AML-193 (cell line): ENCODE results near the gene OR10D3.
"Not testable (repeated sequence)": the region's sequence is repeated elsewhere in the genome, so short reads cannot be mapped to it uniquely, and the experiment has no call there.

ENCODE experiments used
- DNase-seq, 2 experiments: peaks; one replicate each; lab custom pipeline; 2025; lab: John Stamatoyannopoulos, UW

Gene OR10D3, protein sequence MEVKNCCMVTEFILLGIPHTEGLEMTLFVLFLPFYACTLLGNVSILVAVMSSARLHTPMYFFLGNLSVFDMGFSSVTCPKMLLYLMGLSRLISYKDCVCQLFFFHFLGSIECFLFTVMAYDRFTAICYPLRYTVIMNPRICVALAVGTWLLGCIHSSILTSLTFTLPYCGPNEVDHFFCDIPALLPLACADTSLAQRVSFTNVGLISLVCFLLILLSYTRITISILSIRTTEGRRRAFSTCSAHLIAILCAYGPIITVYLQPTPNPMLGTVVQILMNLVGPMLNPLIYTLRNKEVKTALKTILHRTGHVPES

DNA sequence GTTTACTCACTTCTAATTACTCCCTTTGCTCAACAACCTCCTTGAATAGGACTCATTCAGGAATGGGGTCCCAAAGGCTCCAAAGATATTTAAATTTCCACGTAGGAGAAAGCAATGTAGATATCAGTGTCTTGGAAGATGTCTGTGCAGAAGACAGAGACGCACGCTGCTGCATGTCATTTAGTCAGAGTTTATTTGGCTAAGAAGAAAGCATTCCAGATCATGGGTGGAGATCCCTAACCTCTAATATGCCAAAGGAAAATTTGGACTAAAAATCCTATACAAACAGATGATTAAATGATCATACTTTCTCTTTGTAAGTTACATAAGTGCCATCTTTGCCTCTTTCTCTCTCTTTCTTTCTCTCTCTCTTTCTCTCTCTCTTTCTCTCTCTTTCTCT, at the start of gene OR10D3:
TSS of gene OR10D3 (plus strand) at position 278 of the 400 bp plus-strand sequence. CDS start 1,925 bp downstream, outside the sequence.
- no peak for DNase-seq

DNA sequence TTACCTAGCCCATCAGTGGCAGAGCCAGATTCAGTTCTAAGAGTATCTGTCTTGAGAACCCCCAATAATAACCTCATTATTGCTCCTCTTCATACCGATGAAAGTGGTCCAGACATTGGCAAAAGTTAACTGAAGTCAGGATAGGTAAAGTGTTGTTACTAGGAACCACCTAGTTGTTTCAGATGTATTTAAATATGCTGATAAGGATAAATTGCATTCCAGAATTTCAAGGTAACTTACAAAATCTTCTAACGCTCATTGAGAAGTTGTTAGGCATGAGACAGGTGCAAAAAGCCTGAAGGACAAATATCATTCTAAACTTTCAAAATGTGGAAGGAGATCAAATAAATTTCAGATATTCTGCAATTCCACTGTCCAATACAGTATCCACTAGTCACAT, 40.1 kb upstream of the OR10D3 start:
- no peak for DNase-seq

DNA sequence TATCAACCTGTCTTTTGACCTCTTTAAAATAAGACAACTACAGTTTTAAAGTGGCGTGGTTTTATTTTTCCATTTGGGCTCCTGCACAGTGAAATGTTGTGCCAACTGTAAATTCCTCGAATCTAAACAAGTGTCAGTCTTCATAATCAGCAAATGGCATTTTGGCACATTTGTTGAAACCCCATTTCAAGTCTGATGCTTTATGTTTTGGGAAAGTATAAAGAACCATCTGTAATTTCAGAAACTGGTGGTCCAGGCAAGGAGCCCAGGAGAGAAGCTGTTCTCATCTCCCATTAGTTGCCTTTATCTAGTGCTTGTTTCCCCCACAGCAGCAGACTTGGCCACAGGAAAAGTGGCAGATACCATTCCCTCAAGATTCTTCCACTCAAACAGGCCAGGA, 35.2 kb upstream of the OR10D3 start:
- no peak for DNase-seq

DNA sequence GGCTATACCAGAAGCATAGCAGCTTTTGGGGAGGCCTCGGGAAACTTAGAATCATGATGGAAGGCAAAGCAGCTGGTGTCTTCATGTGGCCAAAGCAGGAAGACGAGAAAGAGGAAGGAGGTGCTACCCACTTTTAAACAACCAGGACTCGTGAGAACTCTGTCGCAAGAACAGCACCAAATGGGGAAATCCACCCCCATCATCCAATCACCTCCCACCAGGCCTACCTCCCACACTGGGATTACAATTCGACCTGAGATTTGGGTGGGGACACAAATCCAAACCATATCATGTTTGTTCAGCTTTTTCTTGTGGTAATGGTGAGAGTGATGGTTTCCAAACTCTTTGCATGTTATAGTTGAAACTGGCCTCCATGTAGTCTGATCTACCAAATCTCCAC, 32.5 kb upstream of the OR10D3 start:
- DNase-seq = peak in 1 of 2 experiments; percentile 1

DNA sequence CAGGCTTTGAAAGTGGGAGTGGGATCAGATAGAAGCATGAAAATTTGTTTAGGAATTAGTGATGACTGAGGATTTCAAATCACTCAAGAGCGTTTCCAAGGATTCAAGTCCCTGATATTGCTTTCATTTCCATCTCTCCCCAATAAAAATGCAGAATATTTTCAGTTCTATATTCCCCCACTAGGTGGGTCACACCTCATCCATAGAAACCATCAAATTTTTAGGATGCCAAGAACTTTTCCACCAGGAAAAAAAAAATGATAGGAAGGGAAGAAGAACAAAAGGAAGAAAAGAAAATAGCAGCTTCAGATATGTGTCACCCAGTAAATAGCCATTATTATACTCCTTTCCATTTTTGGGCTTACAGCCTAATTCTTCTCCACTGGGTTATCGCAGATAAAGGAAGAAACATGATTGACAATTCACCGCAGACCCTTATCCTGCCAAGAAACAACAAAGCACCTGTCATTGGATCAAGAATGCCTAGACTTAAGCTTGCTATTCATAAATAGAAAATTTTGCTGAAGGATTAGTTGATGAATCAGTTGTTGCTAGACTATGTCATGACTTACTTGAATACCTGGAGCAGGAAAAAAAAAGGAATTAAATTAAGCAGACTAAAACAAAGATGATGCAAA, 30.3 kb upstream of the OR10D3 start:
- no peak for DNase-seq

DNA sequence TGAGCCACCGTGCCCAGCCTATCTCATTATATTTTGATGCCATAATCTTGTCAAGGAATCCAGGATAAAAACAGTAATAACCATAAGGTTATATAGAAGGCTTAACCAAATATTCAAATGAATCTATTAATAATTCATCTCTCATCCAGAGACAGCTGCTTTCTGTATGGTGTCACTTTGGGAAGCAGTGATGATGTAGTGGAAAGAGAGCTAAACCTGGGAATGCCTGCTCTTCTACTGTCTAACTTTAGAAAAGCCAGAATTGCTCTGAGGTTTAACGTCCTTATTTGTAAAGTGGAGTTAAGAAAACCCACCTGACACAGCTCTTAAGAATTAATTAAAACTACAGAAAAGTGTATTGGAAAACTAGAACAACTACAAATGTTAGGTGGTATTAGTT, 29.3 kb upstream of the OR10D3 start:
- DNase-seq = no peak

DNA sequence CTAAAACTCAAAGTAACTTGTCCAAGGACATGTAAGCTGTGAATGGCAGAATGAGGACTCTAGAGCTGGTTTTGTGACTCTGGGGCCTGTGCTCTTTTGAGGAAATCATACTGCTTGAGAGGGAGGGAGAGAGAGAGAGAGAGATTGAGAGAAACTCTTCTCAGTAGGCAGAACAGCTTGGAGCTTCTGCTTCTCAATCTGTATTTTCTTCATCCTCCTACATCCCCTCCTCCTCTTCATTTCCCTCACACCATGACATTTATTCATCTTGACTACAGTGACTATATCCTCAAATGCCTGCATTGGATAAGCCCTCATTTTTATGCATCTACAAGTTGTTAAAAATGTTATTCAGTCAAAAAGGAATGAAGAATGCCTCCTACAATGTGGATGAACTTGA, 23.7 kb upstream of the OR10D3 start:
- no peak for DNase-seq

DNA sequence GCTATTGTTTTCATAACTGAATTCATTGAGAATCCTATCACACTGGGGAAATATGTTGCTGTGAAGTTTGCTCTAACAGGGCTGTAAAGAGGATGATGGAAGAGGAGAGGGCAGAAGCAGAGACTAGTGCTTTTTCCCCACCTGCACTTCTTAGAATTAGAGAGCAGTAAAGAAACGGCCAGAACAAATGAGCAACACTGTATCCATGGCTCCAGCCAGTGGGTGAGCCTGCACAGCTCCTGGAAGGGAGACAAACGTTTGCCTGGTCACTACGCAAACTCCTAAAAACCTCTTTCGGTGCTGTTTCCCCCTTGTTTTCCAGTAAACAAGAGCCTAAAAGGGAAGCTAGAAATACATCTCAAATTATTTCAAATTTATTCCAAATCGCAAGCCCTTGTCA, 22.2 kb upstream of the OR10D3 start:
- no peak for DNase-seq

DNA sequence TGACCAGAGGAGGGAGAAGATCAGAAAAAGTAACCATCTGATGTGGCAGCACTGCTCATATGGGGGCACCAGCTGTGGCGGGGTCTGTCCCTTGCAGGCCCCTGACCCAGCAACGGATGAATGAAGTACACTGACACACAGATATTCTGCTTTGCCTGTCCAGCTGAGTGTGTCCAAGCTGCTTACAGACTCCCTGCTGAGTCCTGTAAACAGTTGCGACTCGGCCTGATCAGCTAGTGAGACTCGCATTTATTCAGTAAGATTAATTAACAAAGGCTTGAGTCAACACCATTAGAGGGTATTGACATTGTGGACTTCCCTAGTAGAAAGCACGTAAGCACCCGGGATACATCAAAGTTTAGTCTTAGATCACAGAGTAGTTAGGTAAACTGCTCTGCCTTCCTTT, 15.3 kb upstream of the OR10D3 start:
- DNase-seq = no peak

DNA sequence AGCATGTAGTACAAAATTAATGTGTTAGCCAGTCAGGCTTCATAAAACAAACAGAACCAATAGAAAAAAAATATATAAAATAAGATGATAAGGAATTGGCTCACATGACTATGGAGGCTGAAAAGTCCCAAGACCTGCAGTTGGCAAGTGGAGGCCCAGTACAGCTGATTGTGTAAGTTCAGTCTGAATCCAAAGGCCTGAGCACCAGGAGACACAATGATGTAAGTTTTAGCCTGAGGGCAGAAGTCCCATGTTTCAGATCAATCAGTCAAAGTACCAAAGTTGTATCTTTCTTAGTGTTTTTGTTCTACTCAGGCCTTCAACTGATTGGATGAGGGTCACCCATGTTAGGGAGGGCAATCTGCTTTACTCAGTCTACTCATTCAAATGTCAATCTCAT, 14.3 kb upstream of the OR10D3 start:
- no peak for DNase-seq

DNA sequence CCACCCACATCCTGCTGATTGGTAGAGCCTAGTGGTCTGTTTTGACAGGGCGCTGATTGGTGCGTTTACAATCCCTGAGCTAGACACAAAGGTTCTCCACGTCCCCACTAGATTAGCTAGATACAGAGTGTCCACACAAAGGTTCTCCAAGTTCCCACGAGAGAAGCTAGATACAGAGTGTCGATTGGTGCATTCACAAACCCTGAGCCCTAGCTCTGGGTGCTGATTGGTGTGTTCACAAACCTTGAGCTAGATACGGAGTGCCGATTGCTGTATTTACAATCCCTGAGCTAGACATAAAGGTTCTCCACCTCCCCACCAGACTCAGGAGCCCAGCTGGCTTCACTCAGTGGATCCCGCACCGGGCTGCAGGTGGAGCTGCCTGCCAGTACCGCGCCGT, 12.8 kb upstream of the OR10D3 start:
- not testable (repeated sequence) for DNase-seq

DNA sequence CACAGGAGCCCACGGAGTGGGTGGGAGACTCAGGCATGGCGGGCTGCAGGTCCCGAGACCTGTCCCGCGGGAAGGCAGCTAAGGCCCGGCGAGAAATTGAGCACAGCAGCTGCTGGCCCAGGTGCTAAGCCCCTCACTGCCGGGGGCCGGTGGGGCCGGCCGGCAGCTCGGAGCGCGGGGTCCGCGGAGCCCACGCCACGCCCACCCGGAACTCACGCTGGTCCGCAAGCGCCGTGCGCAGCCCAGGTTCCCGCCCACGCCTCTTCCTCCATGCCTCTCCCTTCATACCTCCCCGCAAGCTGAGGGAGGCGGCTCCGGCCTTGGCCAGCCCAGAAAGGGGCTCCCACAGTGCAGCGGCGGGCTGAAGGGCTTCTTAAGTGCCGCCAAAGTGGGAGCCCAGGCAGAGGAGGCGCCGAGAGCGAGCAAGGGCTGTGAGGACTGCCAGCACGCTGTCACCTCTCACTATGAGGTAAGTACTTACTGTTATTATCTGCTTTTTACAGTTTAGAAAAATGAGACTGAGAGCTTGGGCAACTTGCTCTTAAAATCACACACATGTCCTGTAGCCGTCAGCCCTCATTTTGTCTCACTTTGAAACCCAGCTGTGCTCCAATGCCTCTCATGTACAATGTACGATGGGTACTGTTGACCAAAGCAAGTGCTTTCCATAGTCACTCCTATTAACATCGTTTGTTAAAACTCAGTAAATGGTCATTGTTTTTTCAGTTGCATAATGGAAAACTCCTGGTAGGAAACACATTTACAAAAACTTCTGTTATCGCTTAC, 12.2 kb upstream of the OR10D3 start:
- no peak for DNase-seq

DNA sequence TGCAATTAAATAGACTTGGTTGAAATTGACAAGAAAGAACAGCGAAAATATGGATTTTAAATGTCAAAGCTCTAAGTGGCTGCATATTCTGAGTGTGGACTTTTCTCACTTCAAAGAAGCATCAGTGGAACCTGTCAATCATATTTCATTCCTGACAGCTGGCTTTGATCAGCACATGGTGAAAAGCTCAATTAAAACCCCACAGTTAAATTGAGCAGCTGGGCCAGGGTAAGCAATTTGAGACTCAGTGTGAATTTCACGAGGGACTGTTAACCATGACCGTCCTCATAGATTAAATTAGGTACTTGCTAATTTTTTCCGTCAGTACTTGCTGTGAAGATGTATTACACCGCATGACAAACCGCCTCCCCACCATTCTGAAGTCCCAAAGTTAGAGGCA, 11.0 kb upstream of the OR10D3 start:
- DNase-seq = no peak

DNA sequence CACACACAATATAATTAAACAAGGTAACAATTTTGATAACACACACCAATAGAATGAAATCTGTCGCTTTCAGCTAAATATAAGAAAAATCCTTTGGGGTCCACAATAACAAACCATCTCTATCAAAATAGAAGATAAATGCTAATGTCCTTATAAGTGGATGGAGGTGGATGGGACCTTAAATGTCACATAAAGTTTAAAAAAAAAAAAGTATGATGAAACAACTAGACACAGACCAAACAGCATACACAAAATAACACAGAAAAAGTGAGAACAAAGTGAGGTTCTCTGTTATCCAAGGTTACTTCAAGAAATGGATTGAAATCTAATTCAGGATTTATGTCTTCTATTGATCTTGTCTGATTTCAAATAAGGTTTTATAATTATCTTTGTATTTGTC, 10.5 kb upstream of the OR10D3 start:
- DNase-seq = no peak

DNA sequence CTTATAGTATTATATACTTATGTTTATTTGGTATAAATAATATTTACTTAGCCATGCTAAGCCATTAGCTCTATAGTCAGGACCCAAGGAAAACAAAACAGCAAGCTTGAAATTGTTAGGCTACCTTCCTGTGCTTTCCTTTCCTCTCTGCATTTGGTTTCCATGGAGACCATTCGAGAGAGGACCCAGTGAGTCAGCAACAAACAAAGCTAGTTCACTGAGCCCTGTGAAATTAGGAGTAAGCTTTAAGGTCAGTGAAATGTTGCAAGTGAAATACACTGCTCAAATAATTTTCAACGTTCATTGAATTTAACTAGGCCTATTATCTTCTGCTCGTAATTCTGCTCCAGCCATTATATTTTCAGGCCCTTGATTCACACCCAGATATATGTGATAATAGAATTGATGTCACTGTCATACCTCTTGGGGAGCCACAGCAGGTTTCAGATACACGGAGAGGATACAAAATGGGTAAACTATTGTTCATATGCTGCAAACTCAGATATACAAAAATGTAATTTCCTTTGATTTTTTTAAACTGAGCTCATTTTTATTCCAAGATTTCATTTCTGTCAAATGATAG, 9.1 kb upstream of the OR10D3 start:
- no peak for DNase-seq

DNA sequence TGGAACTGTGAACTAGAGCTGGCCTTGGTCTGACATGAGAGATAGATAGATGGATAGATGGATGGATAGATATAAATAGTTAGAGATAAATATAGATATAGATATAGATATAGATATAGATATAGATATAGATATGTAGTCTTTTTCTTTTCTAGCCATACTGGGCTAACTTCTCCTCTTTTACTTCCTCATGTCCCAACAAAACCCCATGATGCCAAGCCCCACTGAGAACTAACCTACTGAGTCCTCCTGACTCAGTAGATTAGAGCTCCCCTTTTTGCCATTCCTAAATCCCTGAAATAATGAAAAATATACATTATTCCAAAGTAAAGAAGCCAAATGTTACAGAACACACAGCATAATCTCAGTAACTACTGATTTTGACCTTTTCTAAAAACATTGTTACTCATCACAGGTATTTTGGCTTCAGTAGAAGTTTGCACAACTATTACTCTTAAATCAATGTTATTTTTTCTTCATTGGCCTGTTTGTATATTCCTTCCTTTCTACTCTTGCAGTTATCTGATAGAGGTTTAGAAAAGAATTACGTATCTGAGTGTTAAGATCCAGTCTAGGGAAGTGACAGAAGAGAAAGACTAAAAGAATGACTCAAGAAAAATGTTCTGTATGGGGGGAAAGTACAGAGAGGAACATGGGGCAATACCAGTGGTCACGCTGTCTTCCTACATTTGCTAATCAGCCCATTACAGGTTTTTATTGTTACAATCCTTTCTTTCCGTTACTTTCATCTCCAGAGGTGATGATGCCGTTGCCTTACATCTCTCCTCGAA, 6.0 kb upstream of the OR10D3 start:
- DNase-seq = no peak

DNA sequence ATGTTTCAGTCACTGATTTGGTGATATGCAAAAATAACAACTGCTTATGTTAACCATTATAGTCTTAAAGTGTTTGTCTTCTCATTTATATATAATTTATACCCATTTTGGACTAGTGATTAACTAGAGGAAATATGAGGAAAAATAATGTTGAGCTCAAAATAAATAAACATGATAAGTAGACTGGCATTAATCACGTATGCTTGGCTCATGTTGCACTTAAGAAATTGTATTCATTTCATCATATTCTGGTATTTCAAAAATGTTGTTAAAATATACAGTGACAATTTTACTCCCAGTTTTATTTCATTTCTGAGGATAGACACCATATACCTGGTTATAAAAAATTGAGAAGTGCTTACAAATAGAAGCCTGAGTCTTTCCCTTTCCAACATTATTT, 3.8 kb upstream of the OR10D3 start:
- DNase-seq = no peak

DNA sequence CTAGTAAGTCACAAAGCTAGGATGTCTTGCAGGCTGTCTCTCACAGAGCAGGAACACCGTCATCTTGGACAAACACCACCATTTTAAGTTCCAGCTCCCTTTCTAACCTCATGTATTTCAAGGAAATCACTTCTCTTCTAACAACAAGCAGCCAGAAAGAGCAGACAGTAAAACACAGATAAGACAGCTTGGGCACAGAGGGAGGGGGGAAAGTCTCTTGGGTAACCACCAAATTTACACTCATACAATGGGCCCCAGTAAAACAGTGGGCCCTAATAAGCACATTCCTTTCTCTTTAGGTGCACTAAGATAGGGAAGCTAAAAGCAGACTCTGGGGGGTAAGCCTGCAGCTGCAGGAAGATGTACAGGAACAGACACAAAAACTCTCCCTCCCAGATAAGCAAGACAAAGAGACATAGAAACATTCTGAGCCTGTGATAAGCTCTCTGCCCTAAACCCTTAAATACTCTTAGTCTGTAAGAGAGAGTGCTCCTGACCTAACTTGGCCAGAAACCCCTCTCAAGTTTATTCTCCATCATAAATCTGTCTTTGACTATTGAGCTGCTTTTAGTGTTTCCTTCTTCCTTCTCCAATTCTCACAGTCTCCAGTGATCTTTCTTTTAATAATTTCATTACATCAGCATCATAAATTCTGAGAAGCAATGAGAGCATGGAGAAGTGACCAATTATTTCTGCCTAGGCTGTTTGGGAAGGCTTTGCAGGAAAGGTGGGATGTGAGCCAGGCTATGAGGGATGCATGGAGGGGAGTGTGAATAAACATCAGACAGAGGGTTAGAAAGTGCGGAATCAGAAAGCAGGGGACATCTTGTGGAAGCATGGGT, 7.4 kb downstream of the OR10D3 start:
- no peak for DNase-seq

DNA sequence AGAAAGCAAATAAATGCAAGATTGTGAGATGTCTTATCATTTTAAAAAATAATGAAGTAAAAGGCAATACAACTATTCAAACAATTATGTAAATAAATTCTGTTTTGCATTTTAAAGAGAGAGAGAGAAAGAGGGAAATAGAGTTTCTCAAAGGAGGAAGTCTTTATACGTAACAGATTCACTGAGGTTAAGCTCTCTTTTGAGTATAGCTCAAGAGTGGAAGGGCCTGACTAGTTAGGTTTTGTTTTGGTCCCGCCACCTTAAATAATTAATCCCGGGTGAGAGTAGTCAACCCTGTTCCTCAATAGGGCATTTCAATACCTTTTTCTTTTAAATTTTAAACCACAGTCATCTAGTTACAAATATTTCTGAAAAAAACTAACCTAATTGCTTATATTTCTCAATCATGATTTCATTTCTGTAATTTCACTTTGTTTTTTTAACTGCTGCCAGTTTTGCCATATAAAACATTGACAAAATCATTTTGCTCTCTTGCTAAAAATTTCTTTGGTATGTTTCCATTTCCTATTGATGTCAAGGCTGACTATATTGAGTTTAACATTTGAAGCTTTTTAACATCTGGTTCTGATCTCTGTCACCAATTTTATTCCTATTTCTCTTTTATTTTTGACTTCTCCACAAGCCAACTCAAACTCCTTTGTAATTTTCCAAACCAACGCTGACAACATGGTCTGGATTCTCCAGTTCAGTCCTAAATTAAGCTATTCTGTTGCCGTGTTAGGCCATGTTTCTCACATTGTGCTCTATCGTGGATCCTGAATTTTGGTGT, 10.3 kb downstream of the OR10D3 start:
- no peak for DNase-seq
